IMR-90 (cell line): Measurements from ENCODE around the gene KCNN3. TPM values are rescaled to one million over a fixed set of nuclear protein-coding genes. Genes with fewer than 3 reads are reported as not detected.

Source experiments
- ATAC-seq: fragments of 200-7000 bp; cut with Tn5 transposase; 2 replicates; pipeline ENCODE4 v1.9.1; 2020; ENCODE audit warnings: low read depth, mild to moderate bottlenecking, moderate library complexity
- BruUV-seq: library from RNA; stranded (reverse); fragments of 400-500 nt; replicated peaks from 2 replicates; lab custom pipeline; 2021; lab: Mats Ljungman, UMichigan
- CTCF ChIA-PET: fragments of 300-600 bp; formaldehyde crosslinking; extraction: SDS; loops from one replicate; lab custom pipeline; 2021; ENCODE audit warnings: antibody characterized with exemption; lab: Yijun Ruan, JAX
- POLR2A ChIA-PET: fragments of 300-600 bp; sonication (Branson Sonifier 250); formaldehyde crosslinking; loops from one replicate; lab custom pipeline; 2022; ENCODE audit warnings: antibody characterized with exemption; ENCODE audit not compliant: unreplicated experiment; lab: Charles Lee
- DNase-seq: peaks from one replicate; pipeline ENCODE4 v3.0.0; 2013
- H2AFZ ChIP-seq: replicated peaks from 2 replicates; pipeline ENCODE3; 2013; ENCODE audit warnings: low read length, mild to moderate bottlenecking; ENCODE audit not compliant: poor library complexity
- H2AK5ac ChIP-seq: 2 replicates; pipeline ENCODE4 v1.6.1; 2013; ENCODE audit warnings: low read depth, low read length, inconsistent platforms
- H2AK9ac ChIP-seq: replicated peaks from 2 replicates; pipeline ENCODE3; 2013; ENCODE audit warnings: mild to moderate bottlenecking, low read depth, low read length, moderate library complexity; ENCODE audit not compliant: poor library complexity
- H2BK120ac ChIP-seq: 2 replicates; pipeline ENCODE4 v1.6.1; 2013; ENCODE audit warnings: low read depth, low read length, inconsistent platforms
- H2BK15ac ChIP-seq: 3 replicates; pipeline ENCODE4 v1.6.1; 2013; ENCODE audit warnings: low read depth, low read length, inconsistent platforms
- H2BK20ac ChIP-seq: 2 replicates; pipeline ENCODE4 v1.6.1; 2013; ENCODE audit warnings: low read depth, mild to moderate bottlenecking, inconsistent platforms, low read length, moderate library complexity
- H2BK5ac ChIP-seq: 2 replicates; pipeline ENCODE4 v1.6.1; 2013; ENCODE audit warnings: mild to moderate bottlenecking, low read depth, low read length, inconsistent platforms; ENCODE audit not compliant: poor library complexity, severe bottlenecking
- H3K14ac ChIP-seq: replicated peaks from 2 replicates; pipeline ENCODE4 v1.6.1; 2013; ENCODE audit warnings: low read depth, low read length, inconsistent platforms
- H3K18ac ChIP-seq: 2 replicates; pipeline ENCODE4 v1.6.1; 2013; ENCODE audit warnings: low read depth, low read length, control low read depth
- H3K23ac ChIP-seq: 2 replicates; pipeline ENCODE4 v1.6.1; 2013; ENCODE audit warnings: low read depth, low read length, inconsistent platforms
- H3K27ac ChIP-seq: 2 replicates; pipeline ENCODE4 v1.5.1; 2013; ENCODE audit warnings: mild to moderate bottlenecking, control low read depth, low read length; ENCODE audit not compliant: insufficient read depth
- H3K27me3 ChIP-seq: 2 replicates; pipeline ENCODE4 v1.6.1; 2013; ENCODE audit warnings: low read length; ENCODE audit not compliant: control insufficient read depth, insufficient read depth
- H3K36me3 ChIP-seq: 2 replicates; pipeline ENCODE4 v1.6.1; 2013; ENCODE audit warnings: low read length, mixed read lengths; ENCODE audit not compliant: control insufficient read depth, insufficient read depth
- H3K4ac ChIP-seq: 2 replicates; pipeline ENCODE4 v1.6.1; 2013; ENCODE audit warnings: low read depth, low read length, inconsistent platforms
- H3K4me1 ChIP-seq: 2 replicates; pipeline ENCODE4 v1.6.1; 2013; ENCODE audit warnings: low read length, mixed read lengths; ENCODE audit not compliant: control insufficient read depth, insufficient read depth
- H3K4me2 ChIP-seq: 2 replicates; pipeline ENCODE4 v1.6.1; 2013; ENCODE audit warnings: low read depth, mild to moderate bottlenecking, control low read depth, low read length, moderate library complexity
- H3K4me3 ChIP-seq: 2 replicates; pipeline ENCODE4 v1.5.1; 2013; ENCODE audit warnings: low read depth, mild to moderate bottlenecking, control low read depth, low read length, moderate library complexity; ENCODE audit not compliant: insufficient read depth
- H3K56ac ChIP-seq: 2 replicates; pipeline ENCODE4 v1.6.1; 2013; ENCODE audit warnings: low read length, inconsistent platforms; ENCODE audit not compliant: insufficient read depth; ENCODE audit errors: extremely low read depth
- H3K79me1 ChIP-seq, 2 experiments: 2 replicates each; pipeline ENCODE4 v1.6.1; 2013; ENCODE audit warnings: low read length in 2 of 2, inconsistent platforms in 1 of 2, low read depth in 1 of 2
- H3K9ac ChIP-seq: 2 replicates; pipeline ENCODE4 v1.6.1; 2013; ENCODE audit warnings: low read depth, low read length, control low read depth
- H3K9me1 ChIP-seq: 2 replicates; pipeline ENCODE4 v1.6.1; 2013; ENCODE audit warnings: low read length, inconsistent platforms; ENCODE audit not compliant: insufficient read depth
- H3K9me3 ChIP-seq: 2 replicates; pipeline ENCODE4 v1.6.1; 2013; ENCODE audit warnings: low read length; ENCODE audit not compliant: control insufficient read depth, insufficient read depth
- H4K20me1 ChIP-seq: 2 replicates; pipeline ENCODE4 v1.6.1; 2013; ENCODE audit warnings: low read length, inconsistent platforms; ENCODE audit not compliant: insufficient read depth
- H4K5ac ChIP-seq: 2 replicates; pipeline ENCODE4 v1.6.1; 2013; ENCODE audit warnings: mild to moderate bottlenecking, low read depth, low read length, control low read depth
- H4K8ac ChIP-seq, 2 experiments: 2 replicates each; pipeline ENCODE4 v1.6.1; 2013; ENCODE audit warnings: low read depth in 2 of 2, low read length in 2 of 2, control low read depth in 1 of 2, inconsistent platforms in 1 of 2
- H4K91ac ChIP-seq: 2 replicates; pipeline ENCODE4 v1.6.1; 2013; ENCODE audit warnings: low read depth, low read length, inconsistent platforms; ENCODE audit not compliant: insufficient read depth
- BHLHE40 ChIP-seq: fragments of 150-350 bp; IDR thresholded peaks from 2 replicates; pipeline ENCODE4 v1.6.1; 2016; ENCODE audit warnings: mild to moderate bottlenecking, low read depth, low read length
- FOS ChIP-seq: fragments of 150-350 bp; IDR thresholded peaks from 2 replicates; pipeline ENCODE4 v1.6.1; 2016; ENCODE audit warnings: low read depth, low read length
- MAFK ChIP-seq: IDR thresholded peaks from 2 replicates; pipeline ENCODE4 v1.6.1; 2012; ENCODE audit warnings: low read depth, low read length, improper control_type of control experiment
- MXI1 ChIP-seq: IDR thresholded peaks from 2 replicates; pipeline ENCODE4 v1.6.1; 2012; ENCODE audit warnings: low read depth, mild to moderate bottlenecking, low read length, moderate library complexity, borderline replicate concordance
- NFE2L2 ChIP-seq: fragments of 150-350 bp; IDR thresholded peaks from 2 replicates; pipeline ENCODE4 v1.6.1; 2016; ENCODE audit warnings: low read depth, mild to moderate bottlenecking, low read length
- POLR2A ChIP-seq: IDR thresholded peaks from 2 replicates; pipeline ENCODE4 v1.6.1; 2012; ENCODE audit warnings: mild to moderate bottlenecking, low read depth, low read length
- RAD21 ChIP-seq: IDR thresholded peaks from 2 replicates; pipeline ENCODE4 v1.6.1; 2012; ENCODE audit warnings: low read length, improper control_type of control experiment
- WGBS, 2 experiments: methylation state at CpG; one replicate each; pipeline versions ENCODE4 v1.1.5 to v1.1.7; 2013; ENCODE audit warnings: missing lambda C conversion rate in 2 of 2; ENCODE audit not compliant: insufficient read length in 1 of 2; ENCODE audit errors: extremely low coverage in 2 of 2; 5-methylcytosine and 5-hydroxymethylcytosine counted together
- dilution Hi-C: fragments of 300-500 bp; cut with HindIII; formaldehyde crosslinking; loops from one replicate; pipeline ENCODE4 v1.14.3; 2018; ENCODE audit warnings: low sequenced_read_pairs; ENCODE audit not compliant: unreplicated experiment
- in situ Hi-C: fragments of 300-500 bp; cut with MboI; formaldehyde crosslinking; loops from 3 replicates; pipeline ENCODE4 v1.14.3; 2019; ENCODE audit warnings: low sequenced_read_pairs, inconsistent platforms, mixed read lengths
- intact Hi-C: fragments of 100-400 bp; cut with micrococcal nuclease; formaldehyde crosslinking; loops from 2 replicates; pipeline ENCODE4 v1.10.0; 2022
- polyA plus RNA-seq, 3 experiments: library from polyadenylated mRNA; depleted of rRNA; stranded (reverse); fragments of >200 nt; gene quantifications; 2 replicates each; pipeline ENCODE4 v1.2.3, GENCODE V29; 2012; ENCODE audit warnings: low replicate concordance in 1 of 3
- total RNA-seq: library from RNA; depleted of rRNA; stranded (reverse); fragments of >200 nt; gene quantifications from 2 replicates; pipeline ENCODE4 v1.2.3, GENCODE V29; 2012
- TF ChIP-seq, protein P1 (sequence below): fragments of 150-350 bp; IDR thresholded peaks from 2 replicates; pipeline ENCODE4 v1.6.1; 2016; ENCODE audit warnings: low read depth, mild to moderate bottlenecking, low read length, moderate library complexity, borderline replicate concordance
- TF ChIP-seq, protein P2 (sequence below): conservative IDR thresholded peaks from 2 replicates; pipeline ENCODE4 v1.5.1; 2012; ENCODE audit warnings: mild to moderate bottlenecking, low read depth, low read length, improper control_type of control experiment

The KCNN3 gene
- total and polyA plus RNA-seq, 2 of the 4 experiments (the other 2 are of a cell fraction), result 0.02 TPM; not detected in 1

DNA sequence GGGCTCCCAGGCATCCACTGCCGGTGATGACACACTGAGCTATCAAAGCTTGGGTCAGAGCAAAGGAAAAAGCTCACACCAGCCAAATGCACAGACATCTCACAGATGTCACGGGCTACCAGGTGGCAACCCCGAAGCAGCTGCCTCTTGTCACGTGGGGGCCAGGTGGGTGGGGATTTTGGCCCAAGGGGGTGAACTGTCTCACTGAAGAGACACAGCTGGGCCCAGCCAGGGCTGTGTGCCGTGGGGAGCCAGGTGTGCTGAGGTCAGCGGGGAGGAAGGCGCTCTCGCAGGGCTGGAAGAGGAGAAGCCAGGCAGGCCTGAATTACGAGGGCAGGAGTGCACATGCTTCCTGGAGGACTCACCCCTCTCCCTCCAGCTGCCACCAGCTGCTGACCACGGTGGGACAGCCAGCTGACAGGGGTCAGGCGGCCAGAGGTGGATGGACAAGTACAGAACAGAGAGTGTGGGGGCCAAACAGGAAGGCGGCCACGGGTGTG, 32.4 kb downstream of the KCNN3 start:
- peaks cover 54% of the 10 kb centered on the region for H3K27me3 ChIP-seq
- intact Hi-C loops, result no loop called here
- in situ Hi-C loops, result no loop called here
- BruUV-seq, result no TSS peak
- ATAC-seq (no peak), DNase-seq (no peak)
- H2BK120ac ChIP-seq, result no peak overlapping the region
- H4K8ac ChIP-seq, result no peak overlapping the region
- ChIA-PET POLR2A (no interaction called here), CTCF (interaction anchor here (1.1 kb wide), 1 partner anchor 41 kb away, joined by 3 read pairs; no protein-coding TSS in a partner anchor)
- no peaks in the 10 kb centered on the region for H3K36me3 ChIP-seq
- H3K18ac ChIP-seq, result no peak overlapping the region
- dilution Hi-C loops, result no loop called here
- H4K5ac ChIP-seq, result no peak overlapping the region
- no peak overlapping the region for H2BK5ac ChIP-seq
- no CpG with 5 or more reads among the region's 13 CpGs for WGBS, 2 experiments
- no peak overlapping the region for H2BK15ac ChIP-seq
- no peak overlapping the region for H4K91ac ChIP-seq
- H3K4me3 ChIP-seq, result no peak overlapping the region
- no peak overlapping the region for H2AFZ ChIP-seq
- H3K9me1 ChIP-seq, result no peaks in the 10 kb centered on the region
- H3K9me3 ChIP-seq, result no peaks in the 10 kb centered on the region
- H3K14ac ChIP-seq, result no peak overlapping the region
- no peak overlapping the region for H3K23ac ChIP-seq
- H4K20me1 ChIP-seq, result no peaks in the 10 kb centered on the region
- no peak overlapping the region for H2AK5ac ChIP-seq
- H3K4me1 ChIP-seq, result peaks cover 10% of the 10 kb centered on the region; the same call in 1 of the 2 replicates
- H2AK9ac ChIP-seq, result no peak overlapping the region
- no peaks in the 10 kb centered on the region for H3K79me1 ChIP-seq
- no peak overlapping the region for H3K4me2 ChIP-seq
- no peak overlapping the region for H3K56ac ChIP-seq
- no peak overlapping the region for H3K27ac ChIP-seq
- no peak overlapping the region for H2BK20ac ChIP-seq
- H3K4ac ChIP-seq, result no peak overlapping the region
- TF ChIP-seq POLR2A (no peak), FOS (no peak), NFE2L2 (no peak), MXI1 (no peak), RAD21 (no peak), MAFK (no peak), BHLHE40 (no peak)
- TF ChIP-seq, protein P1, sequence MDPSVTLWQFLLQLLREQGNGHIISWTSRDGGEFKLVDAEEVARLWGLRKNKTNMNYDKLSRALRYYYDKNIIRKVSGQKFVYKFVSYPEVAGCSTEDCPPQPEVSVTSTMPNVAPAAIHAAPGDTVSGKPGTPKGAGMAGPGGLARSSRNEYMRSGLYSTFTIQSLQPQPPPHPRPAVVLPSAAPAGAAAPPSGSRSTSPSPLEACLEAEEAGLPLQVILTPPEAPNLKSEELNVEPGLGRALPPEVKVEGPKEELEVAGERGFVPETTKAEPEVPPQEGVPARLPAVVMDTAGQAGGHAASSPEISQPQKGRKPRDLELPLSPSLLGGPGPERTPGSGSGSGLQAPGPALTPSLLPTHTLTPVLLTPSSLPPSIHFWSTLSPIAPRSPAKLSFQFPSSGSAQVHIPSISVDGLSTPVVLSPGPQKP, result no peak
- TF ChIP-seq, protein P2, sequence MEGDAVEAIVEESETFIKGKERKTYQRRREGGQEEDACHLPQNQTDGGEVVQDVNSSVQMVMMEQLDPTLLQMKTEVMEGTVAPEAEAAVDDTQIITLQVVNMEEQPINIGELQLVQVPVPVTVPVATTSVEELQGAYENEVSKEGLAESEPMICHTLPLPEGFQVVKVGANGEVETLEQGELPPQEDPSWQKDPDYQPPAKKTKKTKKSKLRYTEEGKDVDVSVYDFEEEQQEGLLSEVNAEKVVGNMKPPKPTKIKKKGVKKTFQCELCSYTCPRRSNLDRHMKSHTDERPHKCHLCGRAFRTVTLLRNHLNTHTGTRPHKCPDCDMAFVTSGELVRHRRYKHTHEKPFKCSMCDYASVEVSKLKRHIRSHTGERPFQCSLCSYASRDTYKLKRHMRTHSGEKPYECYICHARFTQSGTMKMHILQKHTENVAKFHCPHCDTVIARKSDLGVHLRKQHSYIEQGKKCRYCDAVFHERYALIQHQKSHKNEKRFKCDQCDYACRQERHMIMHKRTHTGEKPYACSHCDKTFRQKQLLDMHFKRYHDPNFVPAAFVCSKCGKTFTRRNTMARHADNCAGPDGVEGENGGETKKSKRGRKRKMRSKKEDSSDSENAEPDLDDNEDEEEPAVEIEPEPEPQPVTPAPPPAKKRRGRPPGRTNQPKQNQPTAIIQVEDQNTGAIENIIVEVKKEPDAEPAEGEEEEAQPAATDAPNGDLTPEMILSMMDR, result no peak
- no peak overlapping the region for H3K9ac ChIP-seq
